H1 (cell line): ENCODE results near the gene FXR2. TPM values are rescaled to one million over a fixed set of nuclear protein-coding genes. Genes with fewer than 3 reads are reported as not detected.

Experiments used
- CTCF ChIA-PET: fragments of 300-600 bp; sonication (Branson Sonifier 250); formaldehyde crosslinking; loops from one replicate; lab custom pipeline; 2021; ENCODE audit not compliant: partially characterized antibody; lab: Charles Lee
- POLR2A ChIA-PET: fragments of 300-600 bp; sonication (Branson Sonifier 250); formaldehyde crosslinking; loops from one replicate; lab custom pipeline; 2021; ENCODE audit warnings: inconsistent platforms; ENCODE audit not compliant: partially characterized antibody; lab: Charles Lee
- DNase-seq, 2 experiments: peaks; one replicate each; pipeline versions ENCODE4 v3.0.0 to v3.0.0-alpha.2; 2010 to 2022; ENCODE audit warnings: low spot score in 2 of 2, low read depth in 1 of 2, mixed read lengths in 1 of 2
- FAIRE-seq: peaks from 2 replicates; lab custom pipeline; 2011; peaks lifted over from hg19 to GRCh38; lab: Jason Lieb, UNC
- H2AFZ ChIP-seq: 2 replicates; pipeline ENCODE4 v1.8.1; 2012; ENCODE audit warnings: low read length, inconsistent platforms
- H2AK5ac ChIP-seq: 2 replicates; pipeline ENCODE4 v1.6.1; 2013; ENCODE audit warnings: low read depth, low read length
- H2BK120ac ChIP-seq: replicated peaks from 2 replicates; pipeline ENCODE3; 2013; ENCODE audit warnings: low read depth, low read length, inconsistent platforms
- H2BK12ac ChIP-seq: 2 replicates; pipeline ENCODE4 v1.6.1; 2013; ENCODE audit warnings: low read depth, low read length
- H2BK15ac ChIP-seq: 2 replicates; pipeline ENCODE4 v1.6.1; 2013; ENCODE audit warnings: low read length
- H2BK20ac ChIP-seq: 2 replicates; pipeline ENCODE4 v1.6.1; 2013; ENCODE audit warnings: low read length
- H2BK5ac ChIP-seq: 2 replicates; pipeline ENCODE4 v1.6.1; 2013; ENCODE audit warnings: low read depth, low read length
- H3K14ac ChIP-seq: 2 replicates; pipeline ENCODE4 v1.6.1; 2013; ENCODE audit warnings: inconsistent platforms; ENCODE audit not compliant: insufficient read length
- H3K18ac ChIP-seq: 2 replicates; pipeline ENCODE4 v1.6.1; 2013; ENCODE audit warnings: low read length; ENCODE audit errors: extremely low read depth
- H3K23ac ChIP-seq: 2 replicates; pipeline ENCODE4 v1.6.1; 2013; ENCODE audit warnings: inconsistent platforms; ENCODE audit not compliant: insufficient read length
- H3K23me2 ChIP-seq: 2 replicates; pipeline ENCODE4 v1.6.1; 2013; ENCODE audit warnings: low read depth, low read length
- H3K27ac ChIP-seq: 2 replicates; pipeline ENCODE4 v1.6.1; 2011; ENCODE audit warnings: low read depth, low read length, inconsistent platforms
- H3K27me3 ChIP-seq, 4 experiments: replicated peaks in 1 of 4; 1 replicate in 1 of 4; 2 replicates in 3 of 4; pipeline versions ENCODE4 v1.6.1 to v1.8.1; 2011 to 2013; ENCODE audit warnings: low read length in 3 of 4, mild to moderate bottlenecking in 3 of 4, inconsistent platforms in 2 of 4, mixed read lengths in 2 of 4, moderate library complexity in 1 of 4; ENCODE audit not compliant: control insufficient read depth in 3 of 4, insufficient read depth in 3 of 4; ENCODE audit errors: extremely low read depth in 1 of 4
- H3K36me3 ChIP-seq, 4 experiments: 2 replicates each; pipeline versions ENCODE4 v1.6.1 to v1.8.1; 2011 to 2013; ENCODE audit warnings: mild to moderate bottlenecking in 4 of 4, low read length in 3 of 4, moderate library complexity in 2 of 4, control low read depth in 1 of 4, inconsistent platforms in 1 of 4; ENCODE audit not compliant: insufficient read depth in 4 of 4, control insufficient read depth in 2 of 4
- H3K4ac ChIP-seq: replicated peaks from 2 replicates; pipeline ENCODE3; 2013; ENCODE audit warnings: low read length, low read depth, mixed read lengths, inconsistent platforms; ENCODE audit not compliant: insufficient read length
- H3K4me1 ChIP-seq, 4 experiments: replicated peaks in 1 of 4; 1 replicate in 1 of 4; 2 replicates in 3 of 4; pipeline versions ENCODE4 v1.6.1 to v1.8.1; 2011 to 2013; ENCODE audit warnings: low read length in 3 of 4, inconsistent platforms in 2 of 4, mixed read lengths in 1 of 4; ENCODE audit not compliant: insufficient read depth in 4 of 4, control insufficient read depth in 3 of 4
- H3K4me2 ChIP-seq, 2 experiments: 2 replicates each; pipeline versions ENCODE4 v1.6.1 to v1.8.1; 2011 to 2013; ENCODE audit warnings: low read depth in 2 of 2, low read length in 2 of 2, control low read depth in 1 of 2, inconsistent platforms in 1 of 2, mild to moderate bottlenecking in 1 of 2; ENCODE audit not compliant: insufficient read depth in 1 of 2
- H3K4me3 ChIP-seq, 4 experiments: fragments of 200-600, 300-600 bp in 1 of 4; sonication (generic), shearing (Covaris generic), sonication (Bioruptor Twin) in 1 of 4; 2 replicates each; pipeline versions ENCODE4 v1.5.1 to v1.8.1; 2011 to 2016; ENCODE audit warnings: low read length in 4 of 4, low read depth in 3 of 4, control low read depth in 2 of 4, inconsistent platforms in 2 of 4, mild to moderate bottlenecking in 2 of 4, mixed read lengths in 1 of 4, moderate library complexity in 1 of 4; ENCODE audit not compliant: insufficient read depth in 2 of 4; ENCODE audit errors: extremely low read depth in 1 of 4
- H3K56ac ChIP-seq: replicated peaks from 2 replicates; pipeline ENCODE3; 2013; ENCODE audit warnings: low read depth, mild to moderate bottlenecking, mixed read lengths, low read length, inconsistent platforms; ENCODE audit not compliant: insufficient read length
- H3K79me1 ChIP-seq: 2 replicates; pipeline ENCODE4 v1.6.1; 2013; ENCODE audit warnings: low read depth, low read length, control low read depth
- H3K79me2 ChIP-seq, 2 experiments: 2 replicates each; pipeline versions ENCODE4 v1.6.1 to v1.8.1; 2012 to 2013; ENCODE audit warnings: low read length in 2 of 2, mild to moderate bottlenecking in 2 of 2, inconsistent platforms in 1 of 2; ENCODE audit not compliant: insufficient read depth in 2 of 2, control insufficient read depth in 1 of 2
- H3K9ac ChIP-seq, 4 experiments: replicated peaks in 1 of 4; 1 replicate in 1 of 4; 2 replicates in 3 of 4; pipeline versions ENCODE4 v1.6.1 to v1.8.1; 2011 to 2013; ENCODE audit warnings: low read depth in 3 of 4, low read length in 3 of 4, control low read depth in 2 of 4, mild to moderate bottlenecking in 2 of 4, moderate library complexity in 2 of 4, inconsistent platforms in 1 of 4; ENCODE audit errors: extremely low read depth in 1 of 4
- H3K9me3 ChIP-seq, 2 experiments: 2 replicates each; pipeline versions ENCODE4 v1.6.1 to v1.8.1; 2012 to 2013; ENCODE audit warnings: mild to moderate bottlenecking in 2 of 2, moderate library complexity in 2 of 2, control low read depth in 1 of 2, inconsistent platforms in 1 of 2, low read depth in 1 of 2, low read length in 1 of 2, mixed read lengths in 1 of 2; ENCODE audit not compliant: insufficient read depth in 2 of 2
- H4K20me1 ChIP-seq, 2 experiments: replicated peaks in 1 of 2; 2 replicates each; pipeline versions ENCODE3 to v1.8.1; 2011 to 2013; ENCODE audit warnings: inconsistent platforms in 2 of 2, low read length in 2 of 2, mild to moderate bottlenecking in 1 of 2; ENCODE audit not compliant: insufficient read depth in 2 of 2, control insufficient read depth in 1 of 2
- H4K5ac ChIP-seq: 2 replicates; pipeline ENCODE4 v1.6.1; 2013; ENCODE audit warnings: low read length, low read depth, mixed read lengths, inconsistent platforms; ENCODE audit not compliant: insufficient read length
- H4K8ac ChIP-seq: 2 replicates; pipeline ENCODE4 v1.8.0; 2013; ENCODE audit warnings: mild to moderate bottlenecking, moderate library complexity, low read length, inconsistent platforms; ENCODE audit not compliant: insufficient read depth; ENCODE audit errors: extremely low read depth
- H4K91ac ChIP-seq: replicated peaks from 2 replicates; pipeline ENCODE3; 2013; ENCODE audit warnings: low read length, mixed read lengths, inconsistent platforms; ENCODE audit not compliant: insufficient read length
- BCL11A ChIP-seq, 2 experiments: IDR thresholded peaks; one replicate each; pipeline ENCODE4 v1.6.1; 2011; ENCODE audit warnings: low read depth in 2 of 2, low read length in 2 of 2, mild to moderate bottlenecking in 2 of 2
- CTBP2 ChIP-seq: IDR thresholded peaks from 2 replicates; pipeline ENCODE4 v1.7.0; 2011; ENCODE audit warnings: borderline replicate concordance, mild to moderate bottlenecking, moderate library complexity, mixed read lengths, low read length; ENCODE audit not compliant: insufficient read depth, insufficient read length
- GTF2F1 ChIP-seq: IDR thresholded peaks from 2 replicates; pipeline ENCODE4 v1.6.1; 2012; ENCODE audit warnings: low read depth, low read length, improper control_type of control experiment, borderline replicate concordance
- JUN ChIP-seq: IDR thresholded peaks from 2 replicates; pipeline ENCODE4 v1.6.1; 2011; ENCODE audit warnings: low read depth, mild to moderate bottlenecking, improper control_type of control experiment, low read length
- KDM5A ChIP-seq: fragments of 200-600 bp; IDR thresholded peaks from 2 replicates; pipeline ENCODE4 v1.7.1; 2012; ENCODE audit warnings: mild to moderate bottlenecking, low read length, inconsistent platforms, mixed read lengths
- NRF1 ChIP-seq: IDR thresholded peaks from 2 replicates; pipeline ENCODE4 v1.6.1; 2011; ENCODE audit warnings: mild to moderate bottlenecking, low read depth, low read length, improper control_type of control experiment
- RAD21 ChIP-seq, 2 experiments: IDR thresholded peaks in 1 of 2; conservative IDR thresholded peaks in 1 of 2; 2 replicates each; pipeline ENCODE4 v1.6.1; 2011; ENCODE audit warnings: low read depth in 2 of 2, low read length in 2 of 2, improper control_type of control experiment in 1 of 2, inconsistent platforms in 1 of 2, mild to moderate bottlenecking in 1 of 2, moderate library complexity in 1 of 2
- RBBP5 ChIP-seq: IDR thresholded peaks from 2 replicates; pipeline ENCODE4 v1.7.1; 2012; ENCODE audit warnings: low read depth, mild to moderate bottlenecking, inconsistent platforms, low read length, moderate library complexity, borderline replicate concordance
- RFX5 ChIP-seq: IDR thresholded peaks from 2 replicates; pipeline ENCODE4 v1.6.1; 2011; ENCODE audit warnings: low read depth, low read length, improper control_type of control experiment, borderline replicate concordance
- TCF12 ChIP-seq: IDR thresholded peaks from 2 replicates; pipeline ENCODE4 v1.6.1; 2011; ENCODE audit warnings: low read depth, mild to moderate bottlenecking, low read length
- WGBS, 2 experiments: shearing (Covaris generic) in 1 of 2; methylation state at CpG; one replicate each; pipeline versions ENCODE4 v1.1.6 to v1.1.7; 2013 to 2015; ENCODE audit warnings: low lambda C conversion rate in 2 of 2, mixed read lengths in 2 of 2, inconsistent platforms in 1 of 2, low coverage in 1 of 2, missing lambda C conversion rate in 1 of 2; ENCODE audit not compliant: insufficient replicate concordance in 2 of 2, insufficient coverage in 1 of 2, insufficient read length in 1 of 2; ENCODE audit errors: extremely low coverage in 1 of 2, missing lambda C conversion rate in 1 of 2; 5-methylcytosine and 5-hydroxymethylcytosine counted together
- polyA plus RNA-seq, 7 experiments: library from polyadenylated mRNA; depleted of rRNA in 3 of 7; stranded (reverse) in 5 of 7; unstranded in 2 of 7; fragments of >200 nt in 5 of 7; fragments of 200-250 nt in 2 of 7; gene quantifications; 1 replicate in 5 of 7; 2 replicates in 1 of 7; 4 replicates in 1 of 7; pipeline versions ENCODE4 v1.2.1 to v1.2.3, GENCODE V29; 2011 to 2013; ENCODE audit warnings: missing spikeins in 2 of 7, mixed read lengths in 2 of 7
- total RNA-seq: library from RNA; stranded (reverse); fragmentation: NEBNext Ultra II Directional; extraction: Animal tissue kit (Norgen Biotek cat#: 25700); gene quantifications from 2 replicates; pipeline ENCODE4 v1.2.1, GENCODE V29; 2021

Gene FXR2
- total and polyA plus RNA-seq, 2 of the 8 experiments (the other 6 are each of a cell fraction or from before 2014, with no cell fraction given), result 26.2 to 44.0 TPM

DNA sequence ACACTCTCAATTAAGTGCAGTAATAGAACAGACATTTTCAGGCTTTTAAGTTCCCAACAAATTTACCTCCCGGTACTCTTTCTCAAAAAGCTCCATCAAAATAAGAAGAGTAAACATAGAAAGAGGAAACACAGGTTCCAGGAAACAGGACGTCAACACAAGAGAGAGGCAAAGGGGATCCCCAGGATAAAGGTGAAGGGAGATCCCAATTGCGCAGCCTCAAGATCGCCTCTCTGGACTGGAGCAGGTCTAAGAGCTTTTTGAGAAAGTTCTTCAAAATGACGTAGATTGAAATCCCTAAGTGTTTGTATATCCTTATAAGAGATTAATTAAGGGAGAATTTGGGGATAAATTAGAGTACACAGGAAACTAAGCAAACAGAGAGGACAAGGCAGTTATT, 3.9 kb upstream of the FXR2 start:
- Histone ChIP-seq H2AK5ac (no peak overlapping the region), H2BK12ac (no peak overlapping the region), H4K5ac (no peak overlapping the region), H3K27me3 (no peaks in the 10 kb centered on the region), H2AFZ (no peak overlapping the region), H3K56ac (no peak overlapping the region), H2BK20ac (no peak overlapping the region), H3K14ac (no peak overlapping the region), H2BK120ac (no peak overlapping the region), H4K8ac (no peak overlapping the region), H4K20me1 (peaks cover 0 to 2% of the 10 kb centered on the region in 2 experiments), H3K4me2 (no peak overlapping the region), H3K79me1 (peaks cover 3% of the 10 kb centered on the region; the same call in 1 of the 2 replicates), H3K23ac (no peak overlapping the region), H3K27ac (no peak overlapping the region), H2BK5ac (no peak overlapping the region), H3K4me3 (no peak overlapping the region), H3K4ac (no peak overlapping the region), H3K9me3 (no peaks in the 10 kb centered on the region), H3K18ac (no peak overlapping the region), H3K4me1 (peaks cover 0 to 1% (median 0%) of the 10 kb centered on the region in 4 experiments; a peak in 1 of 7 replicates), H2BK15ac (no peak overlapping the region), H4K91ac (no peak overlapping the region), H3K79me2 (peaks cover 0 to 5% of the 10 kb centered on the region in 2 experiments; a peak in 2 of 4 replicates), H3K36me3 (no peaks in the 10 kb centered on the region), H3K23me2 (peaks cover 6% of the 10 kb centered on the region), H3K9ac (no peak overlapping the region)
- TF ChIP-seq JUN, result no peak
- TF ChIP-seq RFX5, result no peak
- TF ChIP-seq KDM5A, result no peak
- no peak for TF ChIP-seq NRF1
- no peak for TF ChIP-seq RAD21 (IDR thresholded peaks at IDR 0.05 in 1 of 2, conservative IDR thresholded peaks at IDR 0.05 in 1 of 2; ENCODE audit: low read depth in 2 of 2, low read length in 2 of 2)
- TF ChIP-seq CTBP2, result no peak
- TF ChIP-seq TCF12, result no peak
- TF ChIP-seq RBBP5, result no peak
- no peak for TF ChIP-seq GTF2F1
- no peak for TF ChIP-seq BCL11A (IDR thresholded peaks at IDR 0.05; ENCODE audit: low read depth in 2 of 2, low read length in 2 of 2)
- POLR2A ChIA-PET, result interaction anchor here (0.7 to 79.4 kb wide), 3 partner anchors 9 to 175 kb away, joined by 3 to 2272 read pairs (median 4); partner anchors contain the start of genes ATP1B2, SAT2, TP53 and WRAP53
- CTCF ChIA-PET, result interaction anchor here (0.7 to 13.4 kb wide), 7 partner anchors 8 to 54 kb away, joined by 3 to 92 read pairs (median 4); partner anchors contain the start of genes SAT2 and SHBG
- FAIRE-seq (no peak), DNase-seq (no peak)
- WGBS, 2 experiments, result 85% methylated on average over 5 of the region's 5 CpGs; no CpG with 5 or more reads in 1 of the 2 experiments
